Ovary (tissue), 9 donors: ENCODE results near the gene KRTAP9-9. TPM values are rescaled to one million over a fixed set of nuclear protein-coding genes. Genes with fewer than 3 reads are reported as not detected.
"Not testable (repeated sequence)": the region's sequence is repeated elsewhere in the genome, so short reads cannot be mapped to it uniquely, and the experiment has no call there.

Source experiments
- DNase-seq, 5 donors: peaks; one replicate each; pipeline ENCODE4 v3.0.0-alpha.2; 2019 to 2020
- H3K27ac ChIP-seq, 2 donors: fragments of 200-600 bp; one replicate each; pipeline versions ENCODE4 v1.5.1 to v1.8.0; 2019 to 2022
- H3K27me3 ChIP-seq: fragments of 200-600 bp; one replicate; pipeline ENCODE4 v1.8.0; 2022
- H3K36me3 ChIP-seq: fragments of 200-600 bp; sonication (generic); one replicate; pipeline ENCODE4 v1.5.1; 2019
- H3K4me1 ChIP-seq: one replicate; pipeline ENCODE4 v1.8.1; 2013; ENCODE audit warnings: mild to moderate bottlenecking, moderate library complexity; ENCODE audit not compliant: insufficient read depth
- H3K4me3 ChIP-seq: fragments of 200-600 bp; sonication (generic); one replicate; pipeline ENCODE4 v1.5.1; 2017
- H3K9me3 ChIP-seq, 2 donors: fragments of 200-600 bp in 1 of 2; sonication (generic) in 1 of 2; one replicate each; pipeline versions ENCODE4 v1.5.1 to v1.8.1; 2013 to 2019; ENCODE audit warnings: mild to moderate bottlenecking in 1 of 2, moderate library complexity in 1 of 2
- EP300 ChIP-seq: sonication (generic); formaldehyde crosslinking; IDR thresholded peaks from one replicate; pipeline ENCODE4 v1.6.1; 2017; ENCODE audit warnings: antibody characterized with exemption
- POLR2A ChIP-seq: fragments of 450-650 bp; IDR thresholded peaks from one replicate; pipeline ENCODE4 v1.6.1; 2017; ENCODE audit warnings: antibody characterized with exemption, mild to moderate bottlenecking, moderate library complexity
- WGBS, 3 donors: extraction: QIAGEN DNeasy Blood & Tissue Kit in 1 of 3; methylation state at CpG; one replicate each; pipeline versions ENCODE4 v1.1.5 to v1.1.7; 2013 to 2017; 5-methylcytosine and 5-hydroxymethylcytosine counted together
- intact Hi-C, 4 donors: fragments of 100-400 bp; cut with DNase I; formaldehyde crosslinking; loops; one replicate each; pipeline versions ENCODE4 v1.11.0 to v1.15.1; 2022 to 2023
- polyA plus RNA-seq, 2 donors: library from polyadenylated mRNA; stranded (reverse); fragments of 200-250 nt in 1 of 2; fragments of 350-450 nt in 1 of 2; fragmentation: Illumina TruSeq in 1 of 2; extraction: RNeasy Lipid Tissue Mini Kit (QIAGEN cat#74804) in 1 of 2; gene quantifications; one replicate each; pipeline ENCODE4 v1.2.3, GENCODE V29; 2013 to 2014
- total RNA-seq, 7 donors: library from RNA; depleted of rRNA in 2 of 7; stranded (reverse); fragments of >200 nt in 2 of 7; fragmentation: NEBNext Ultra II Directional in 3 of 7; extraction: Animal tissue kit (Norgen Biotek cat#: 25700) in 3 of 7; gene quantifications; one replicate each; pipeline versions ENCODE4 v1.1.0 to v1.2.4, GENCODE V29; 2016 to 2023
- TF ChIP-seq, protein P1 (sequence below), 3 donors: fragments of 450-650 bp in 2 of 3; fragments of 200-600 bp in 1 of 3; IDR thresholded peaks; one replicate each; pipeline versions ENCODE4 v1.5.1 to v1.8.0; 2016 to 2022; ENCODE audit warnings: antibody characterized with exemption in 3 of 3, mild to moderate bottlenecking in 1 of 3
- donor health status: DM: no; HTN: no; CAD: no; lungs with moderate emphysema.
- donor health status: DM: no; HTN: no; CAD: no.
- donor health status: Bipolar disorder and iron deficiency.
- donor health status: DM: yes; HTN: yes; CAD: no.
- donor health status: DM: no; HTN: no; CAD: no.
- donor health status: DM: yes; HTN: yes; CAD: no.

The KRTAP9-9 gene
- total and polyA plus RNA-seq, 9 donors = not detected

DNA sequence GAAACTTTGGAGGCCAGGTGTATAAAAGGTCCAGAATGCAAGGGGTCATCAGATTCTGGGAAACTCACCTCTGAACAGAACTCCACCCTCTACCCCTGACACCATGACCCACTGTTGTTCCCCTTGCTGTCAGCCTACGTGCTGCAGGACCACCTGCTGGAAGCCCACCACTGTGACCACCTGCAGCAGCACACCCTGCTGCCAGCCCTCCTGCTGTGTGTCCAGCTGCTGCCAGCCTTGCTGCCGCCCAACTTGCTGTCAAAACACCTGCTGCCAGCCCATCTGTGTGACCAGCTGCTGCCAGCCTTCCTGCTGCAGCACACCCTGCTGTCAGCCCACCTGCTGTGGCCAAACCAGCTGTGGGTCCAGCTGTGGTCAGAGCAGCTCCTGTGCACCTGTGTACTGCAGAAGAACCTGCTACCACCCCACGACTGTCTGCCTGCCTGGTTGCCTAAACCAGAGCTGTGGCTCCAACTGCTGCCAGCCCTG lies 17.2 kb upstream of the KRTAP9-9 start, which contains the start of gene KRTAP9-8:
Gene KRTAP9-8 (plus strand): TSS at position 51 of the 489 bp plus-strand sequence. CDS start 53 bp downstream, at position 104.
- H3K27me3 ChIP-seq, intact Hi-C loops, H3K4me3 ChIP-seq, H3K9me3 ChIP-seq, DNase-seq, H3K36me3 ChIP-seq, H3K27ac ChIP-seq, H3K4me1 ChIP-seq: not testable (repeated sequence)
- WGBS, 3 donors = 31 to 55% (median 40%) methylated on average over 3 of the region's 3 CpGs

DNA sequence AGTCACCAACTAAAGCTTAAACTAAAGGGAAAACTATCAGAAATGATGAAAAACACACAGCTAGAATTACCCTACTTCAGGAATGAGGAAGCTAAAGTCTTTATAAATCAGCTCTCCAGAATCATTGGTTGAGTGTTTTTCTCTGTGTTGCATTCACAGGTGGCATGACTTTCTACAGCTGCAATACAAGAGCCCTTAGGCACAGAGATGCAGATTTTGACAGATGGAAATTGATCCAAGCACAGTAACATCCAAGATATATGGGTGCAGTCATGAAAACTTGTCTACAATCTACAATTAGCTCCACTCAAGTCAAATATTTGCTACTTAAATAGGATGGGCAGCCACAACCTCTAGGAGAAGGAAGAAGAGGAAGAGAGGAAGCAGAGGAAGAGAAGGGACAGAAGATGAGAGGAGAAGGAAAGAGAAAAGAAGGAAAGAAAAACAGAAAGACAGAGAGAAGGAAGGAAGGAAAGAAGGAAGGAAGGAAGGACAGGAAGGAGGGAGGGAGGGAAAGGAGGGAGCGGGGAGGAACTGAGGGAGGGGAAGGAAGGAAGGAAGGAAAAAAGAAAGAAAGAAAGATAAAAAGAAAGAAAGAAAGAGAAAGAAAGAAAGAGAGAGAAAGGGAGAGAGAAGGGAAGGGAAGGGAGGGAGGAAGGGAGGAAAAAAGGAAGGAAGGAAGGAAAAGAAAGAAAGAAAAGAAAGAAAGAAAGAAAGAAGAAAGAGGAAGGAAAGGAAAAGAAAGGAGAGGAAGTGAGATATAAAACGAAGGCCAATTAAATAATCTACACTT lies 8.0 kb upstream of the KRTAP9-9 start:
- H3K4me1 ChIP-seq, H3K36me3 ChIP-seq, H3K27ac ChIP-seq, H3K27me3 ChIP-seq, intact Hi-C loops, H3K9me3 ChIP-seq, DNase-seq, H3K4me3 ChIP-seq: not testable (repeated sequence)
- WGBS, 3 donors = 54 to 67% (median 61%) methylated on average over 2 of the region's 2 CpGs

DNA sequence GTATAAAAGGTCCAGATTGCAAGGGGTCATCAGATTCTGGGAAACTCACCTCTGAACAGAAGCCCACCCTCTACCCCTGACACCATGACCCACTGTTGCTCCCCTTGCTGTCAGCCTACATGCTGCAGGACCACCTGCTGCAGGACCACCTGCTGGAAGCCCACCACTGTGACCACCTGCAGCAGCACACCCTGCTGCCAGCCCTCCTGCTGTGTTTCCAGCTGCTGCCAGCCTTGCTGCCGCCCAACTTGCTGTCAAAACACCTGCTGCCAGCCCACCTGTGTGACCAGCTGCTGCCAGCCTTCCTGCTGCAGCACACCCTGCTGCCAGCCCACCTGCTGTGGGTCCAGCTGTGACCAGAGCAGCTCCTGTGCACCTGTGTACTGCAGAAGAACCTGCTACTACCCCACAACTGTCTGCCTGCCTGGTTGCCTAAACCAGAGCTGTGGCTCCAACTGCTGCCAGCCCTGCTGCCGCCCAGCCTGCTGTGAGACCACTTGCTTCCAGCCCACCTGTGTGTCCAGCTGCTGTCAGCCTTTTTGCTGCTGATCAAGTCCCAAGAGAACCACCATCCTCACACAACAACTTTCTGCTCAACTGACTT lies 5.4 kb upstream of the KRTAP9-9 start, which contains the start of gene KRTAP9-4:
Gene KRTAP9-4 (plus strand): TSS at position 51 of the 604 bp plus-strand sequence. CDS start 34 bp downstream, at position 85.
- DNase-seq, intact Hi-C loops: not testable (repeated sequence)

DNA sequence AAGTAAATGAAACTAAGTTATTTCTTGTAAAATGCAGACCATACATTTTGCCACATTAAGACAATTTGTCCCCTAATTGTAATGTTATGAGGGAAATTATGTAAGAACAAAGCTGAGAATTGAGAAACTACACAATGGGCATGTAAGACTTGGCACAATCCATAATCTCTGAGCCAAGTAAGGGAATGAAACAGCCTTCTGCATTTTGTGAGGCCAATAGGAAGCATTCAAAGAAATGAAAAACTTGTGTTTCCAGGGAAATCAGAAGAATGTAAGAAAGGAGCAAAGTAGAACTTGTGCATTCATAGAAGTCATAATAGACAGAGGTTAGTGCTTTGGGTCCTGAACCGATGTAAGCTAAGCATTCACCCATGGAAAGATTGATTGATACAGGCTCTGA lies 3.9 kb upstream of the KRTAP9-9 start:
- no peaks in the 10 kb centered on the region for H3K4me1 ChIP-seq
- no peaks in the 10 kb centered on the region for H3K27me3 ChIP-seq
- intact Hi-C loops = no loop called here
- H3K36me3 ChIP-seq = no peaks in the 10 kb centered on the region
- no peak for DNase-seq
- H3K9me3 ChIP-seq = no peaks in the 10 kb centered on the region
- no peak overlapping the region for H3K27ac ChIP-seq
- TF ChIP-seq POLR2A (no peak), EP300 (no peak)
- TF ChIP-seq, protein P1, sequence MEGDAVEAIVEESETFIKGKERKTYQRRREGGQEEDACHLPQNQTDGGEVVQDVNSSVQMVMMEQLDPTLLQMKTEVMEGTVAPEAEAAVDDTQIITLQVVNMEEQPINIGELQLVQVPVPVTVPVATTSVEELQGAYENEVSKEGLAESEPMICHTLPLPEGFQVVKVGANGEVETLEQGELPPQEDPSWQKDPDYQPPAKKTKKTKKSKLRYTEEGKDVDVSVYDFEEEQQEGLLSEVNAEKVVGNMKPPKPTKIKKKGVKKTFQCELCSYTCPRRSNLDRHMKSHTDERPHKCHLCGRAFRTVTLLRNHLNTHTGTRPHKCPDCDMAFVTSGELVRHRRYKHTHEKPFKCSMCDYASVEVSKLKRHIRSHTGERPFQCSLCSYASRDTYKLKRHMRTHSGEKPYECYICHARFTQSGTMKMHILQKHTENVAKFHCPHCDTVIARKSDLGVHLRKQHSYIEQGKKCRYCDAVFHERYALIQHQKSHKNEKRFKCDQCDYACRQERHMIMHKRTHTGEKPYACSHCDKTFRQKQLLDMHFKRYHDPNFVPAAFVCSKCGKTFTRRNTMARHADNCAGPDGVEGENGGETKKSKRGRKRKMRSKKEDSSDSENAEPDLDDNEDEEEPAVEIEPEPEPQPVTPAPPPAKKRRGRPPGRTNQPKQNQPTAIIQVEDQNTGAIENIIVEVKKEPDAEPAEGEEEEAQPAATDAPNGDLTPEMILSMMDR (IDR thresholded peaks at IDR 0.05) = no peak
- H3K4me3 ChIP-seq = no peak overlapping the region
- 92 to 93% (median 93%) methylated on average over 1 of the region's 1 CpG for WGBS, 3 donors

More for the DNA sequence above, 5.4 kb upstream of the KRTAP9-9 start, which contains the start of gene KRTAP9-4:
- not testable (repeated sequence) for H3K4me1 ChIP-seq, H3K9me3 ChIP-seq, H3K27ac ChIP-seq, H3K27me3 ChIP-seq, H3K4me3 ChIP-seq, H3K36me3 ChIP-seq
- 70 to 78% (median 76%) methylated on average over 2 of the region's 2 CpGs for WGBS, 3 donors

DNA sequence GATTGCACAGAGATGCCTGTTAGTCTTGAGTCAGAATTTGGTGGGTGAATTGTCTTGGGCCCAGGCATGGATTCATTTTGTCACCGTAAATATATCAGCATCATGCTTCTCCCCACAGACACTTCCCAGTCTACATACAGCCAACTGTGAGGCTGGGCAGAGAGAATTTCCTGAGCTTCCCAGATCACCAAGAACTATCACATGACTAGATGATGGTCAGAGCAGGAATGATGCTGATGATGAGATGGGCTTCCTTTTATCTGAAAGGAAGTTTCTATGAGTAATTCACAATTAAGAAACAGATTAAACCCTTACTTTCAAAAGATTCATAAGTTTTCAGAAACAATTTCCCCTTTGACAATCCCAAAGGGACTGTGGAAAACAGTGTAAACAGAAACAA lies 323 bp upstream of the KRTAP9-9 start:
- H3K27ac ChIP-seq = no peak overlapping the region
- H3K4me1 ChIP-seq = no peaks in the 10 kb centered on the region
- no peak for TF ChIP-seq POLR2A
- H3K36me3 ChIP-seq = no peaks in the 10 kb centered on the region
- intact Hi-C loops = no loop called here
- H3K4me3 ChIP-seq = no peak overlapping the region
- H3K27me3 ChIP-seq = no peaks in the 10 kb centered on the region
- WGBS, 3 donors = 32 to 53% (median 47%) methylated on average over 1 of the region's 1 CpG
- no peaks in the 10 kb centered on the region for H3K9me3 ChIP-seq
- no peak for DNase-seq

DNA sequence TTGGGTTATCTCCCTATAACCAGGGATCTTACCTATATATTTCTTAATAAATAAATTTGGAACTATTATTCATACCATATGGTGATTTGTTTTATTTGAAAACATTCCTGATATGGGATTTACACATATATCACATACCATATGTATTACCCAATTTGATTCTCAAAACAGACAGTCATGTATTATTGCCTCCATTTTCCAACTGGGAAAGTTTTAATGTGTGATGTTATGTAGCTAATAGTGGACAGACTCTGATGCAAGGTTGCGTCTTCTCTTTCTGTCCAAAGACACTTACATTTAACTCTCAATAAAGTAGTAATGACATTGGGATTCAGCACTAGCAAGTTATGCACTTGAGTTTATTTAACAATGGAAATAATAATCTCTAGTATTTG lies 1.1 kb downstream of the KRTAP9-9 start:
- H3K36me3 ChIP-seq = no peaks in the 10 kb centered on the region
- no peaks in the 10 kb centered on the region for H3K27me3 ChIP-seq
- intact Hi-C loops = no loop called here
- no peak for DNase-seq
- H3K4me1 ChIP-seq = no peaks in the 10 kb centered on the region
- H3K4me3 ChIP-seq = no peak overlapping the region
- H3K9me3 ChIP-seq = no peaks in the 10 kb centered on the region
- TF ChIP-seq POLR2A = no peak
- no peak for TF ChIP-seq EP300
- WGBS, 3 donors = 91 to 97% (median 94%) methylated on average over 1 of the region's 1 CpG
- no peak overlapping the region for H3K27ac ChIP-seq

DNA sequence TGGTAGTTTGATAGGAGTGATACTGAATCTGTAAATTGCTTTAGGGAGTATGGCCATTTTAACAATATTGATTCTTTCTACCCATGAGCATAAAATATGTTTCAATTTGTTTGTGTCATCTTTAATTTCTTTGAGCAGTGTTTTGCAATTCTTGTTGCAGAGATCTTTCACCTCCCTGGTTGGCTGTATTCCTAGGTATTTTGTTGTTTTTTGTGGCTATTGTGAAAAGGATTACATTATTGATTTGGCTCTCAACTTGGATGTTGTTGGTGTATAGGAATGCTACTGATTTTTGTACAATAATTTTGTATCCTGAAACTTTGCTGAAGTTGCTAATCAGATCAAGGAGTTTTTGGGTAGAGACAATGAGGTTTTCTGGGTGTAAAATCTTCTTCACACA lies 3.2 kb downstream of the KRTAP9-9 start:
- TF ChIP-seq, protein P1 (IDR thresholded peaks at IDR 0.05) = no peak
- TF ChIP-seq EP300 = no peak
- no peak for TF ChIP-seq POLR2A
- no peak for DNase-seq
- no peaks in the 10 kb centered on the region for H3K36me3 ChIP-seq
- H3K27ac ChIP-seq = no peak overlapping the region
- intact Hi-C loops = no loop called here
- H3K27me3 ChIP-seq = no peaks in the 10 kb centered on the region
- H3K9me3 ChIP-seq = no peaks in the 10 kb centered on the region
- no peaks in the 10 kb centered on the region for H3K4me1 ChIP-seq
- H3K4me3 ChIP-seq = no peak overlapping the region
